GM21786 (cell line): Measurements from ENCODE around the gene MRPL40.
"Not testable (repeated sequence)": the region's sequence is repeated elsewhere in the genome, so short reads cannot be mapped to it uniquely, and the experiment has no call there.

Experiments
- ATAC-seq: cut with Tn5 transposase; IDR thresholded peaks from one replicate; pipeline ENCODE4 v1.9.1; 2021; ENCODE audit not compliant: unreplicated experiment

The MRPL40 gene

GRCh38 chr22:19406846-19407245, 25.5 kb upstream of the MRPL40 start:
- no peak for ATAC-seq

- ATAC-seq, result no peak
Observed at GRCh38 chr22:19407649-19408606, 24.4 kb upstream of the MRPL40 start.

GRCh38 chr22:19410941-19411689, 21.2 kb upstream of the MRPL40 start:
- no peak for ATAC-seq

GRCh38 chr22:19411690-19412045, 20.7 kb upstream of the MRPL40 start:
- no peak for ATAC-seq

GRCh38 chr22:19412478-19412877, 19.9 kb upstream of the MRPL40 start:
- no peak for ATAC-seq

GRCh38 chr22:19412923-19413322, 19.4 kb upstream of the MRPL40 start:
- no peak for ATAC-seq

- ATAC-seq, result no peak
Observed at GRCh38 chr22:19419086-19419463, 13.3 kb upstream of the MRPL40 start.

GRCh38 chr22:19419464-19420178, 12.7 kb upstream of the MRPL40 start:
- ATAC-seq, result peak; percentile 78

GRCh38 chr22:19420321-19420720, 12.0 kb upstream of the MRPL40 start:
- no peak for ATAC-seq

GRCh38 chr22:19422440-19423301, 9.7 kb upstream of the MRPL40 start:
- ATAC-seq, result no peak

- no peak for ATAC-seq
Observed at GRCh38 chr22:19424186-19424500, 8.2 kb upstream of the MRPL40 start.

GRCh38 chr22:19429950-19430889, 2.1 kb upstream of the MRPL40 start:
- ATAC-seq, result no peak

GRCh38 chr22:19430890-19431541, 1.3 kb upstream of the MRPL40 start:
- peak; percentile 3 for ATAC-seq

- peak; percentile 37 for ATAC-seq
Observed at GRCh38 chr22:19431649-19432132, 654 bp upstream of the MRPL40 start, which contains the start of gene HIRA. TSS of gene HIRA (minus strand) at chr22:19431733. CDS start at chr22:19431476, 257 bp downstream.

GRCh38 chr22:19434401-19434800, 2.1 kb downstream of the MRPL40 start:
- ATAC-seq, result no peak

- no peak for ATAC-seq
Observed at GRCh38 chr22:19434829-19435580, 2.7 kb downstream of the MRPL40 start.

- ATAC-seq, result not testable (repeated sequence)
Observed at GRCh38 chr22:19436444-19437161, 4.3 kb downstream of the MRPL40 start.
